ENCODE data around the gene DPYD.

Gene DPYD

DNA sequence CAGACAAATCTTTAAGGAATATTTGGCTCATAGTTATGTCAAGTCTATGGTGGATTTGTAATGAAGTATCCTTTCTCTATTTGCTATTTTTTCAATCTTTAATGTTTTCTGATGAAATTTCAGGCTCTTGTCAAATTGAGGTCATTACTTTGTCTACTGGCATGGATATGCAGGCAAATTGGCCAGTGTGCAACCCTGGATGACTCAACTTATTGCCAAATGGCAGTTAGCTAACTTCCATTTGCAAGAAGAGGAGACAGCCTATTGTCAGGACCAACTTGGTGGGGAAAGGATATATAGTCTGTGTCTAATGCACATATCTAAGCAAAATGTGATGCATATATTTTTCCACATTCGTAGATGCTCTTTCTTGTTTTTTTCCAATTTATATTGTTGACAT, 668.8 kb downstream of the DPYD start:
- Histone ChIP-seq H4K20me1 (ENCODE audit: insufficient read depth, low read length) (no peaks in the 10 kb centered on the region), H3K27ac (ENCODE audit: low read length) (no peak overlapping the region), H3K9me3 (replicated peaks; ENCODE audit: insufficient read depth, low read length) (no peaks in the 10 kb centered on the region), H3K79me2 (ENCODE audit: low read length) (no peaks in the 10 kb centered on the region), H3K9me2 (replicated peaks; ENCODE audit: insufficient read depth, low read length) (no peaks in the 10 kb centered on the region), H3K36me3 (replicated peaks; ENCODE audit: insufficient read depth, low read length) (no peaks in the 10 kb centered on the region), H2AFZ (ENCODE audit: low read length) (no peak overlapping the region), H3K4me1 (ENCODE audit: low read length) (no peaks in the 10 kb centered on the region), H3F3A (ENCODE audit: insufficient read depth, low read length) (no peaks in the 10 kb centered on the region), H3K27me3 (replicated peaks; ENCODE audit: insufficient read depth, low read length) (no peaks in the 10 kb centered on the region), H3K4me2 (ENCODE audit: low read depth, low read length) (no peak overlapping the region), H3K9ac (ENCODE audit: low read length) (no peak overlapping the region), H3K4me3 (ENCODE audit: low read length) (no peak overlapping the region)
- no peak for DNase-seq
- TF ChIP-seq, protein P1, sequence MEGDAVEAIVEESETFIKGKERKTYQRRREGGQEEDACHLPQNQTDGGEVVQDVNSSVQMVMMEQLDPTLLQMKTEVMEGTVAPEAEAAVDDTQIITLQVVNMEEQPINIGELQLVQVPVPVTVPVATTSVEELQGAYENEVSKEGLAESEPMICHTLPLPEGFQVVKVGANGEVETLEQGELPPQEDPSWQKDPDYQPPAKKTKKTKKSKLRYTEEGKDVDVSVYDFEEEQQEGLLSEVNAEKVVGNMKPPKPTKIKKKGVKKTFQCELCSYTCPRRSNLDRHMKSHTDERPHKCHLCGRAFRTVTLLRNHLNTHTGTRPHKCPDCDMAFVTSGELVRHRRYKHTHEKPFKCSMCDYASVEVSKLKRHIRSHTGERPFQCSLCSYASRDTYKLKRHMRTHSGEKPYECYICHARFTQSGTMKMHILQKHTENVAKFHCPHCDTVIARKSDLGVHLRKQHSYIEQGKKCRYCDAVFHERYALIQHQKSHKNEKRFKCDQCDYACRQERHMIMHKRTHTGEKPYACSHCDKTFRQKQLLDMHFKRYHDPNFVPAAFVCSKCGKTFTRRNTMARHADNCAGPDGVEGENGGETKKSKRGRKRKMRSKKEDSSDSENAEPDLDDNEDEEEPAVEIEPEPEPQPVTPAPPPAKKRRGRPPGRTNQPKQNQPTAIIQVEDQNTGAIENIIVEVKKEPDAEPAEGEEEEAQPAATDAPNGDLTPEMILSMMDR (IDR thresholded peaks at IDR 0.05; ENCODE audit: low read length): no peak
- TF ChIP-seq EZH2phosphoT487 (IDR thresholded peaks at IDR 0.05; ENCODE audit: low read length) (no peak), EZH2 (optimal IDR thresholded peaks at IDR 0.05; ENCODE audit: low read depth, low read length) (no peak)

DNA sequence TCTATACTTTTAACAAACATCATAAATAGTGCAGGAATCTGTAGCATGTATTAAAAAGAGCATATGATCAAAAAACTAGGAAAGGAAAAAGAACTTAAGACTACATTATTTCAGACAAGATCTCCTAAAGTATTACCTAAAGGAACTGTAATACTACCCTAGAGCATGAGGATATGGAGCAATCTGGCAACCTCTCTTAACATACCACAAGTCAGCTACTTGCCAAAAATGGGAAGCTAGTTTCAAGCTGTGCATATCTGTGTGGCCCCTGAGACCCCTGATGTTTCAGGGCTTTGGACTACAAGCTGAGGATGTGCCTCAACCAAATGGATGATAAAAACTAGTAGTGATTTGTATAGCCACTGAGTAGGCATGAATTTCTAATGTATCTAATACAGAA, 673.6 kb downstream of the DPYD start:
- Histone ChIP-seq H3K27me3 (replicated peaks; ENCODE audit: insufficient read depth, low read length) (no peaks in the 10 kb centered on the region), H3K4me1 (ENCODE audit: low read length) (no peaks in the 10 kb centered on the region), H3K79me2 (ENCODE audit: low read length) (no peaks in the 10 kb centered on the region), H3K27ac (ENCODE audit: low read length) (no peak overlapping the region), H3K9me2 (replicated peaks; ENCODE audit: insufficient read depth, low read length) (no peaks in the 10 kb centered on the region), H3K4me2 (ENCODE audit: low read depth, low read length) (no peak overlapping the region), H3F3A (ENCODE audit: insufficient read depth, low read length) (no peaks in the 10 kb centered on the region), H3K36me3 (replicated peaks; ENCODE audit: insufficient read depth, low read length) (no peaks in the 10 kb centered on the region), H3K4me3 (ENCODE audit: low read length) (no peak overlapping the region), H3K9ac (ENCODE audit: low read length) (no peak overlapping the region), H3K9me3 (replicated peaks; ENCODE audit: insufficient read depth, low read length) (no peaks in the 10 kb centered on the region), H2AFZ (ENCODE audit: low read length) (no peak overlapping the region), H4K20me1 (ENCODE audit: insufficient read depth, low read length) (no peaks in the 10 kb centered on the region)
- no peak for TF ChIP-seq EZH2phosphoT487 (IDR thresholded peaks at IDR 0.05; ENCODE audit: low read length)
- no peak for TF ChIP-seq EZH2 (optimal IDR thresholded peaks at IDR 0.05; ENCODE audit: low read depth, low read length)
- TF ChIP-seq, protein P1 (IDR thresholded peaks at IDR 0.05; ENCODE audit: low read length): no peak
- no peak for DNase-seq

DNA sequence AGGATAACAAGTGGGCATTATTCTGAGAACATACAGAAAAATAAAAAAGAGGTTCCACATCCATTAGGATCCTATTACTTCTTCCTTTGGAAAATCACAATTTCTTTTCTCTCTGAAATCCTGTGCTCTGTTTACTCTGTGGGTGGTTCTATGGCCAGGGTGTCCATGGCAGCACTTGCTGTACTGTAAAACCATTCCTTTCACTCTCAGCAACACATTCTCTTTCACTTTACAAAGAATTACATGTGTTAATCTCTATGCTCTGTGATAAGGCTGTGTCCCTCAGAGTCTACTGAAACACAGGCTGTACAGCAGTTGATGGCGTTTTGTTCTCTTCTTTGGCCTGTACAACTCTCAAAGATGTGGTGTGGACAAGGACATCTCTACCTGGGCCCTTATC, 675.2 kb downstream of the DPYD start:
- Histone ChIP-seq H4K20me1 (ENCODE audit: insufficient read depth, low read length) (no peaks in the 10 kb centered on the region), H3K27me3 (replicated peaks; ENCODE audit: insufficient read depth, low read length) (no peaks in the 10 kb centered on the region), H3K4me3 (ENCODE audit: low read length) (no peak overlapping the region), H3K79me2 (ENCODE audit: low read length) (no peaks in the 10 kb centered on the region), H3K9ac (ENCODE audit: low read length) (no peak overlapping the region), H3K9me2 (replicated peaks; ENCODE audit: insufficient read depth, low read length) (no peaks in the 10 kb centered on the region), H3K4me1 (ENCODE audit: low read length) (no peaks in the 10 kb centered on the region), H3K27ac (ENCODE audit: low read length) (no peak overlapping the region), H3F3A (ENCODE audit: insufficient read depth, low read length) (no peaks in the 10 kb centered on the region), H2AFZ (ENCODE audit: low read length) (no peak overlapping the region), H3K36me3 (replicated peaks; ENCODE audit: insufficient read depth, low read length) (no peaks in the 10 kb centered on the region), H3K9me3 (replicated peaks; ENCODE audit: insufficient read depth, low read length) (no peaks in the 10 kb centered on the region), H3K4me2 (ENCODE audit: low read depth, low read length) (no peak overlapping the region)
- DNase-seq: no peak
- TF ChIP-seq, protein P1 (IDR thresholded peaks at IDR 0.05; ENCODE audit: low read length): no peak
- TF ChIP-seq EZH2 (optimal IDR thresholded peaks at IDR 0.05; ENCODE audit: low read depth, low read length) (no peak), EZH2phosphoT487 (IDR thresholded peaks at IDR 0.05; ENCODE audit: low read length) (no peak)
